NB4 (cell line): ENCODE data around the gene CLCA4.

ENCODE experiments used
- DNase-seq: peaks from one replicate; pipeline ENCODE4 v3.0.0; 2010; ENCODE audit warnings: low read depth
- H3K4me3 ChIP-seq: one replicate; pipeline ENCODE4 v1.5.1; 2011; ENCODE audit warnings: mild to moderate bottlenecking, low read depth, low read length, moderate library complexity
- CTCF ChIP-seq: IDR thresholded peaks from one replicate; pipeline ENCODE4 v1.5.1; 2012; ENCODE audit warnings: low read depth, low read length
- MYC ChIP-seq: IDR thresholded peaks from 2 replicates; pipeline ENCODE4 v1.6.1; 2011; ENCODE audit warnings: low read depth, low read length
- POLR2A ChIP-seq: IDR thresholded peaks from 2 replicates; pipeline ENCODE4 v1.6.1; 2011; ENCODE audit warnings: mild to moderate bottlenecking; ENCODE audit not compliant: insufficient read length; ENCODE audit errors: extremely low read depth
- TF ChIP-seq, protein P1 (sequence below): IDR thresholded peaks from 2 replicates; pipeline ENCODE4 v1.6.1; 2011; ENCODE audit warnings: low read depth, low read length

The CLCA4 gene

DNA sequence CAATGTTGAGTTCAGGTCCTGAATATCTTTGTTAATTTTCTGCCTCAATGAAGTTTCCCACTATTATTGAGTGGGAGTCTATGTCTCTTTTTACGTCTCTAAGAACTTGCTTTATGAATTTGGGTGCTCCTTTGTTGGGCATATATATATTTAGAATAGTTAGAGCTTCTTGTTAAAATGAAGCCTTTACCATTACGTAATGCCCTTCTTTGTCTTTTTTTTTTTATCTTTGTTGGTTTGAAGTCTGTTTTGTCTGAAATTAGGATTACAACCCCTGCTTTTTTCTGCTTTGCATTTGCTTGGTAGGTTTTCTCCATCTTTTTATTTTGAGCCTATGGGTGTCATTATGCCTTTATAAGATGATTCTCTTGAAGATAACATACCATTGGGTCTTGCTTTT is 10.9 kb downstream of the CLCA4 start:
- no peak for TF ChIP-seq CTCF
- TF ChIP-seq MYC = no peak
- TF ChIP-seq, protein P1, sequence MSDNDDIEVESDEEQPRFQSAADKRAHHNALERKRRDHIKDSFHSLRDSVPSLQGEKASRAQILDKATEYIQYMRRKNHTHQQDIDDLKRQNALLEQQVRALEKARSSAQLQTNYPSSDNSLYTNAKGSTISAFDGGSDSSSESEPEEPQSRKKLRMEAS = no peak
- no peak for TF ChIP-seq POLR2A
- no peak overlapping the region for H3K4me3 ChIP-seq
- no peak for DNase-seq

- DNase-seq = no peak
- no peak overlapping the region for H3K4me3 ChIP-seq
- TF ChIP-seq MYC (no peak), CTCF (no peak), POLR2A (no peak)
- TF ChIP-seq, protein P1 = no peak
Measured at GRCh38 chr1:86563849-86564248, 17.0 kb downstream of the CLCA4 start.

GRCh38 chr1:86567341-86567740 is 20.5 kb downstream of the CLCA4 start:
- no peak for DNase-seq
- TF ChIP-seq MYC = no peak
- TF ChIP-seq, protein P1 = no peak
- TF ChIP-seq POLR2A = no peak
- no peak for TF ChIP-seq CTCF
- no peak overlapping the region for H3K4me3 ChIP-seq

DNA sequence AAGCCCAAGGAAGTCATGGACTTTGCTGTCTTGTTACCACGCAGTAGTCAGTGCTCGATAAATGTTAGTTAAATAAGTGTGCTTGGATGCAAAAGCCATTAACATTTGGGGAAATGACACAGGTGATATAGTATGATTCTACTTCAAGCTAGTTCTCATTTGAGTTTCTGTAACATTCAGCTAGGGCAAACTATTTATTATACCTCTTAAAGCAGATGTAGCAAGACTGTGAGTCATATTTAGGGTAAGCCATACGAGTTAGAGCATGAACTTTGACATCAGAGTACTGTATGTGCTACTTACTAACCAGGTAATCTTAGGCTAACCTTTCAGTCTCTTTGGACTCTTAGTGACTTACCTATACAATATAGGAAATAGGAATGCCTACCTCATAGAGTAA is 21.0 kb downstream of the CLCA4 start:
- DNase-seq = no peak
- no peak for TF ChIP-seq POLR2A
- no peak for TF ChIP-seq CTCF
- no peak for TF ChIP-seq MYC
- H3K4me3 ChIP-seq = no peak overlapping the region

- DNase-seq = no peak
- no peak overlapping the region for H3K4me3 ChIP-seq
- no peak for TF ChIP-seq MYC
Measured at GRCh38 chr1:86573763-86574484, 27.0 kb downstream of the CLCA4 start.

- no peak for TF ChIP-seq MYC
- no peak for TF ChIP-seq CTCF
- TF ChIP-seq POLR2A = no peak
- no peak overlapping the region for H3K4me3 ChIP-seq
- no peak for DNase-seq
Measured at GRCh38 chr1:86581231-86581630, 34.4 kb downstream of the CLCA4 start.
